ENCODE data around the gene FAF2.
"Not testable (repeated sequence)": the region's sequence is repeated elsewhere in the genome, so short reads cannot be mapped to it uniquely, and the experiment has no call there.

The FAF2 gene

GRCh38 chr5:176463113-176463764 lies 15.1 kb downstream of the FAF2 start:
- DNase-seq, result no peak

- DNase-seq, result no peak
Measured at GRCh38 chr5:176466245-176466871, 18.2 kb downstream of the FAF2 start.

GRCh38 chr5:176469296-176469695 lies 21.1 kb downstream of the FAF2 start:
- no peak for DNase-seq

GRCh38 chr5:176470539-176470938 lies 22.4 kb downstream of the FAF2 start:
- DNase-seq, result no peak

GRCh38 chr5:176471098-176471497 lies 22.9 kb downstream of the FAF2 start:
- DNase-seq, result no peak

- no peak for DNase-seq
Measured at GRCh38 chr5:176473335-176474006, 25.3 kb downstream of the FAF2 start.

- DNase-seq, result no peak
Measured at GRCh38 chr5:176474476-176474875, 26.3 kb downstream of the FAF2 start.

- no peak for DNase-seq
Measured at GRCh38 chr5:176481711-176482110, 33.5 kb downstream of the FAF2 start.

GRCh38 chr5:176485176-176485575 lies 37.0 kb downstream of the FAF2 start:
- DNase-seq, result no peak

- DNase-seq, result no peak
Measured at GRCh38 chr5:176486189-176486757, 38.1 kb downstream of the FAF2 start.

- not testable (repeated sequence) for DNase-seq
Measured at GRCh38 chr5:176487160-176487559, 39.0 kb downstream of the FAF2 start.

- DNase-seq, result peak in 1 of 2 donors; percentile 5
Measured at GRCh38 chr5:176489077-176489476, 40.9 kb downstream of the FAF2 start.

GRCh38 chr5:176490301-176490700 lies 42.1 kb downstream of the FAF2 start:
- no peak for DNase-seq

GRCh38 chr5:176491101-176491502 lies 42.9 kb downstream of the FAF2 start:
- DNase-seq, result no peak

GRCh38 chr5:176491901-176492300 lies 43.7 kb downstream of the FAF2 start:
- DNase-seq, result no peak

GRCh38 chr5:176492431-176492830 lies 44.2 kb downstream of the FAF2 start:
- no peak for DNase-seq

GRCh38 chr5:176497852-176498251 lies 49.7 kb downstream of the FAF2 start:
- DNase-seq, result no peak

GRCh38 chr5:176499273-176499672 lies 51.1 kb downstream of the FAF2 start:
- no peak for DNase-seq

GRCh38 chr5:176500511-176500910 lies 52.3 kb downstream of the FAF2 start:
- no peak for DNase-seq

GRCh38 chr5:176501333-176501732 lies 53.1 kb downstream of the FAF2 start:
- DNase-seq, result no peak

- no peak for DNase-seq
Measured at GRCh38 chr5:176503496-176503895, 55.3 kb downstream of the FAF2 start.

- no peak for DNase-seq
Measured at GRCh38 chr5:176507911-176508310, 59.7 kb downstream of the FAF2 start.

- DNase-seq, result no peak
Measured at GRCh38 chr5:176508603-176509002, 60.4 kb downstream of the FAF2 start.

- DNase-seq, result no peak
Measured at GRCh38 chr5:176513788-176514187, 65.6 kb downstream of the FAF2 start.
